HG03558 (cell line): ENCODE data around the gene PFDN4.
"Not testable (repeated sequence)": the region's sequence is repeated elsewhere in the genome, so short reads cannot be mapped to it uniquely, and the experiment has no call there.

ENCODE experiments used
- ATAC-seq: cut with Tn5 transposase; IDR thresholded peaks from one replicate; pipeline ENCODE4 v1.9.1; 2021; ENCODE audit warnings: moderate number of reproducible peaks; ENCODE audit not compliant: unreplicated experiment; ENCODE audit errors: extremely low read depth

The PFDN4 gene

GRCh38 chr20:54220722-54221121, 12.8 kb downstream of the PFDN4 start:
- no peak for ATAC-seq

GRCh38 chr20:54221353-54221752, 13.5 kb downstream of the PFDN4 start:
- no peak for ATAC-seq

- ATAC-seq: no peak
Observed at GRCh38 chr20:54221996-54222890, 14.4 kb downstream of the PFDN4 start.

- ATAC-seq: no peak
Observed at GRCh38 chr20:54223285-54223684, 15.4 kb downstream of the PFDN4 start.

- ATAC-seq: no peak
Observed at GRCh38 chr20:54223751-54224150, 15.9 kb downstream of the PFDN4 start.

- not testable (repeated sequence) for ATAC-seq
Observed at GRCh38 chr20:54224642-54225041, 16.8 kb downstream of the PFDN4 start.

GRCh38 chr20:54227241-54227640, 19.4 kb downstream of the PFDN4 start:
- peak; percentile 60 for ATAC-seq

GRCh38 chr20:54227751-54228150, 19.9 kb downstream of the PFDN4 start:
- ATAC-seq: no peak

- ATAC-seq: no peak
Observed at GRCh38 chr20:54228841-54229240, 21.0 kb downstream of the PFDN4 start.

GRCh38 chr20:54229566-54230160, 21.8 kb downstream of the PFDN4 start:
- no peak for ATAC-seq

- ATAC-seq: no peak
Observed at GRCh38 chr20:54231036-54231435, 23.1 kb downstream of the PFDN4 start.

GRCh38 chr20:54234991-54235390, 27.1 kb downstream of the PFDN4 start:
- ATAC-seq: no peak

- ATAC-seq: no peak
Observed at GRCh38 chr20:54237116-54237943, 29.4 kb downstream of the PFDN4 start.

GRCh38 chr20:54244113-54244512, 36.2 kb downstream of the PFDN4 start:
- ATAC-seq: no peak

GRCh38 chr20:54248705-54249104, 40.8 kb downstream of the PFDN4 start:
- not testable (repeated sequence) for ATAC-seq

- no peak for ATAC-seq
Observed at GRCh38 chr20:54250691-54251090, 42.8 kb downstream of the PFDN4 start.

GRCh38 chr20:54251096-54251495, 43.2 kb downstream of the PFDN4 start:
- no peak for ATAC-seq

- ATAC-seq: no peak
Observed at GRCh38 chr20:54254596-54254995, 46.7 kb downstream of the PFDN4 start.

GRCh38 chr20:54255157-54255556, 47.3 kb downstream of the PFDN4 start:
- ATAC-seq: no peak

- ATAC-seq: no peak
Observed at GRCh38 chr20:54256202-54256601, 48.3 kb downstream of the PFDN4 start.
